ENCODE measurements around the gene PIK3CD. TPM values are rescaled to one million over a fixed set of nuclear protein-coding genes. Genes with fewer than 3 reads are reported as not detected.

PIK3CD gene
- total RNA-seq, 2 experiments from 2014 or later, result 152 to 158 TPM

DNA sequence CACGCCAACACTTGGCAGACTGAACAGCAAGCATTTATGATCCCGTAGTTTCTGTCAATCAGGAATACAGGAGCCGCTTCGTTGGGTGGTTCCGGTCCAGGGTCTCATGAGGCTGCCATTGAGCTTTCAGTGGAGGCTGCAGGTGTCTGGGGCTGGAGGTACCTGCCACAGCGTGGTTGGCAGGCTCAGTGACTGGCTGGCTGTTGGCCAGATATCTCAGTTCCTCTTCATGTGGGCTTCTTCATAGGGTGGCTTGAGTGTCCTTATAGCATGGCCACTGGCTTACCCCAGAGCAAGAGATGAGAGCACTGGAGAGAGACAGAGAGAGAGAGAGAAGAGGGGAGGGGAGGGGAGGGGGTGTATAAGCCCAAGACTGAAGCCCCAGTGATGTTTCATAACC is 29.3 kb downstream of the PIK3CD start:
- H3K9me3 Mint-ChIP-seq, result no peaks in the 10 kb centered on the region
- ChIA-PET POLR2A (interaction anchor here (0.6 to 3.5 kb wide), 6 partner anchors 9 to 818 kb away, joined by 3 to 20 read pairs (median 3); no protein-coding TSS in a partner anchor), CTCF (interaction anchor here (1.0 to 1.6 kb wide), 5 partner anchors 17 to 65 kb away, joined by 3 to 4 read pairs (median 4); no protein-coding TSS in a partner anchor)
- H3K27ac Mint-ChIP-seq, result peak overlapping the region; percentile 84
- ATAC-seq (no peak), DNase-seq (no peak)
- H3K4me1 Mint-ChIP-seq (ENCODE audit: low read depth), result peaks cover 59% of the 10 kb centered on the region
- TF ChIP-seq, protein P1, sequence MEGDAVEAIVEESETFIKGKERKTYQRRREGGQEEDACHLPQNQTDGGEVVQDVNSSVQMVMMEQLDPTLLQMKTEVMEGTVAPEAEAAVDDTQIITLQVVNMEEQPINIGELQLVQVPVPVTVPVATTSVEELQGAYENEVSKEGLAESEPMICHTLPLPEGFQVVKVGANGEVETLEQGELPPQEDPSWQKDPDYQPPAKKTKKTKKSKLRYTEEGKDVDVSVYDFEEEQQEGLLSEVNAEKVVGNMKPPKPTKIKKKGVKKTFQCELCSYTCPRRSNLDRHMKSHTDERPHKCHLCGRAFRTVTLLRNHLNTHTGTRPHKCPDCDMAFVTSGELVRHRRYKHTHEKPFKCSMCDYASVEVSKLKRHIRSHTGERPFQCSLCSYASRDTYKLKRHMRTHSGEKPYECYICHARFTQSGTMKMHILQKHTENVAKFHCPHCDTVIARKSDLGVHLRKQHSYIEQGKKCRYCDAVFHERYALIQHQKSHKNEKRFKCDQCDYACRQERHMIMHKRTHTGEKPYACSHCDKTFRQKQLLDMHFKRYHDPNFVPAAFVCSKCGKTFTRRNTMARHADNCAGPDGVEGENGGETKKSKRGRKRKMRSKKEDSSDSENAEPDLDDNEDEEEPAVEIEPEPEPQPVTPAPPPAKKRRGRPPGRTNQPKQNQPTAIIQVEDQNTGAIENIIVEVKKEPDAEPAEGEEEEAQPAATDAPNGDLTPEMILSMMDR (IDR thresholded peaks at IDR 0.05), result no peak
- H3K4me3 Mint-ChIP-seq, result no peak overlapping the region
- H3K36me3 Mint-ChIP-seq (ENCODE audit: low read depth), result peaks cover 56% of the 10 kb centered on the region
- intact Hi-C loops (cut with micrococcal nuclease), result no loop called here
- H3K27me3 Mint-ChIP-seq, result no peaks in the 10 kb centered on the region

DNA sequence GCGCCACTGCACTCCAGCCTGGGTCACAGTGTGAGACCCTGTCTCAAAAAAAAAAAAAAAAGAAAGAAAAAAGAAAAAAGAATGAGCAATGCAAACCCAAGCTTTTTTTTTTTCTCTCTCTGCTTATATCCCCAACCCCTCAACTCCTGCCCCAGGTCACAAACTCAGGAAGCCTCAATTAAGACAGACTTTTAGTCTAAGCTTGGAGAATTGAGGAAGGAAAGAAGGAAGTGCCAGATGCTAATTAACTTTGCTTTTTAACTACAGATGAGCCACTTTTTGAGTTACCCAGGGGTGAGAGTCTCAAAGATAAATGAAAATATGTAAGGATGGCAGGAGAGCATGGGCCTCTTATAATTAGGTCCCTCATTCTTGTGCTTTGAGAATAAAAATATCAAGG is 33.3 kb downstream of the PIK3CD start:
- H3K4me1 Mint-ChIP-seq (ENCODE audit: low read depth), result peaks cover 57% of the 10 kb centered on the region

DNA sequence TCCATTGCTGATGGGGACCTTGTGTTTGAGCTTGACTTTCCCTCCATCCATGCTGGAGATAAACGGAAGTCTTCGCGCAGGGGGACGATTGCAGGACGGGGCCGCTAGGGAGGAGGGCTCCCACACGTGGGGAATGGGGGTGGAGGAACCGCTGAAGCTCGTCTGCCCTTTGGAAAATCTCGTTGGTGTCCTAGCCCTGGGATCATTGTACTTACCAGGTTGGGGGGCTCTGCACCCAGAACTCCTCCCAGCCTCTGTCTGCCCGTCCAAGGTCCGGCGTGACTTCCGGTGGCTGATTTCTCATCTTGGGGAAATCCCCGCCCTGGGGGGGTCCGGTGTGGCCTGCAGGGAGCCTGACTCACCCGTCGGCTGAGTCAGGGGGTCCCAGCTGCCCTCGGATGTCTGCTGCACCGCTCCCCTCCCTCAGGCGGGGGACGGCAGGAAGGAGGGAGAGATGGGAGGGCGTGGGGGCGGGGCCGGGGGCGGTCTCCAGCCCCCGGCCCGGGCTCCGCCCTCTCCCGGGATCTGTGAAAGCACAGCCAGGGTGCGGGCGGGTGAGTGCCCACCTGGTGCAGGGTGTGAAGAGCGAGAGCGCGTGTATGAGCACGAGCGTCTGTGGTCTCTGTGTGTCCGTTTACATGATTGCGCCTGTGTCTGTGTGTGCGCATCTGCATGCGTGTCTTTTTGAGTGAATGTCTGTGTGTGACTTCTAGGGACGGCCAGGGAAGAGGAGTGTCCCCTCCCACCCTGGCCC is 35.8 kb downstream of the PIK3CD start:
- ChIA-PET CTCF (interaction anchor here (0.7 to 7.2 kb wide), 9 partner anchors 17 to 59 kb away, joined by 3 to 51 read pairs (median 4); partner anchors contain the start of gene PIK3CD), POLR2A (interaction anchor here (0.6 to 7.7 kb wide), 6 partner anchors 15 to 59 kb away, joined by 3 to 73 read pairs (median 29); partner anchors contain the start of gene PIK3CD)
- peaks cover 68% of the 10 kb centered on the region for H3K4me1 Mint-ChIP-seq (ENCODE audit: low read depth)
- peak overlapping the region; percentile 77 for H3K4me3 Mint-ChIP-seq
- H3K9me3 Mint-ChIP-seq, result no peaks in the 10 kb centered on the region
- TF ChIP-seq, protein P1 (IDR thresholded peaks at IDR 0.05), result peak; percentile 12
- H3K36me3 Mint-ChIP-seq (ENCODE audit: low read depth), result peaks cover 38% of the 10 kb centered on the region
- peak overlapping the region; percentile 96 for H3K27ac Mint-ChIP-seq
- DNase-seq (peak; percentile 88), ATAC-seq (peak; percentile 70)
- intact Hi-C loops (cut with micrococcal nuclease), result loop anchor here (5.0 kb wide), 2 partner anchors 35 to 60 kb away; partner anchors contain the start of gene PIK3CD
- H3K27me3 Mint-ChIP-seq, result no peaks in the 10 kb centered on the region

More for the DNA sequence above, 33.3 kb downstream of the PIK3CD start:
- CTCF ChIA-PET, result no interaction called here
- Mint-ChIP-seq H3K4me3 (no peak overlapping the region), H3K27me3 (no peaks in the 10 kb centered on the region), H3K27ac (peak overlapping the region; percentile 78), H3K9me3 (no peaks in the 10 kb centered on the region), H3K36me3 (ENCODE audit: low read depth) (peaks cover 32% of the 10 kb centered on the region)
- TF ChIP-seq, protein P1 (IDR thresholded peaks at IDR 0.05), result no peak
- DNase-seq (no peak), ATAC-seq (no peak)
- intact Hi-C loops (cut with micrococcal nuclease), result loop anchor here (5.0 kb wide), 2 partner anchors 32 to 58 kb away; partner anchors contain the start of gene PIK3CD
- POLR2A ChIA-PET, result interaction anchor here (0.7 to 4.9 kb wide), 6 partner anchors 9 to 58 kb away, joined by 3 to 60 read pairs (median 3); partner anchors contain the start of gene PIK3CD

DNA sequence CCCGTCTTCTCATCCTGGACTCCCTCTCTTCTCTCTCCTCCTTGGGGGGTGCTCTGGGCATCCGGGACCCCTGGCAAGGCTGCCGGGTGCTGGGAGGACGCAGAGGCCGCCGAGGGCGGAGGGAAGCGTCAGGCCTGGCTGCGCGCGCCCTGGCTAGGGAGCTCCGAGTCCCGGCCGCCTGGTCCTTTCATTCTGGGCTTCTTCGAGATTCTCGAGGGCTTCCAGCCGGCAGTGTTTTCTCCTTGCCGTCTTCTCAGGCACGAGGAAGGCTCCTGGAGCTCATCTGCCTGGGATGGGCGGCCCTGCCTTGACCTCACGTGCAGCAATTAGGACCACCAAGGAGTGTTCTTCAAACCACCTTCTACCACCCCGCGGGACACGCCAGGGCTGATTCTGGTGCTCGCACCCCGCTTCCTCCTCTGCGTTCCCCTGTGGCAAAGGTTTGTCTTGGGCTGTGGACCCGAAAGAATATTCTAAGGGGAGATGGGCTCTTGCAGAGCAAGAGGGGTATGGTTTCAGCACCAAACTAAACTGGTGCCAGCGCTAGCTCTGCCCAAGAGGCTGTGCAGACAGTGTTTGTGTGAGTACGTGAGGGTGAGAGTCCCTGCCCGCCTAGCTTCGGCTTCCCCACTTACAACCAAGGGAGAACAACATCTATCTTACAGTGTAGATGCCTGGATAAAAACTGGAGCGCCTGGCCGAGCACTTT is 36.5 kb downstream of the PIK3CD start:
- intact Hi-C loops (cut with micrococcal nuclease), result loop anchor here (5.0 kb wide), 2 partner anchors 36 to 61 kb away; partner anchors contain the start of gene PIK3CD
- ATAC-seq, result no peak
- CTCF ChIA-PET, result interaction anchor here (0.8 to 7.2 kb wide), 8 partner anchors 24 to 60 kb away, joined by 3 to 51 read pairs (median 4); partner anchors contain the start of gene PIK3CD
- no peaks in the 10 kb centered on the region for H3K9me3 Mint-ChIP-seq
- DNase-seq, result no peak
- H3K4me3 Mint-ChIP-seq, result peak overlapping the region; percentile 77
- POLR2A ChIA-PET, result interaction anchor here (2.7 to 7.7 kb wide), 4 partner anchors 15 to 60 kb away, joined by 11 to 73 read pairs (median 54); partner anchors contain the start of gene PIK3CD
- H3K27me3 Mint-ChIP-seq, result no peaks in the 10 kb centered on the region
- H3K4me1 Mint-ChIP-seq (ENCODE audit: low read depth), result peaks cover 73% of the 10 kb centered on the region
- TF ChIP-seq, protein P1 (IDR thresholded peaks at IDR 0.05), result no peak
- peak overlapping the region; percentile 71 for H3K27ac Mint-ChIP-seq
- H3K36me3 Mint-ChIP-seq (ENCODE audit: low read depth), result peaks cover 39% of the 10 kb centered on the region
